Glomerular visceral epithelial cell (primary cell): ENCODE measurements around the gene CLDN6.
A peak's percentile ranks its signal among the peaks of the same experiment; 100 is the strongest.

Experiments
- DNase-seq: peaks from one replicate; pipeline ENCODE4 v3.0.0-alpha.2; 2016; ENCODE audit errors: extremely low spot score

The CLDN6 gene

GRCh38 chr16:3013491-3013951 is 4.5 kb downstream of the CLDN6 start:
- no peak for DNase-seq

GRCh38 chr16:3012828-3013420 is 5.1 kb downstream of the CLDN6 start, which contains the start of gene CLDN9:
Gene CLDN9 (plus strand): TSS chr16:3012923. CDS start chr16:3013363, 440 bp downstream.
- no peak for DNase-seq

GRCh38 chr16:3012246-3012645 is 5.7 kb downstream of the CLDN6 start:
- no peak for DNase-seq

GRCh38 chr16:3010510-3010909 is 7.5 kb downstream of the CLDN6 start:
- DNase-seq = no peak

- DNase-seq = no peak
These were observed 8.2 kb downstream of the CLDN6 start for GRCh38 chr16:3009568-3010390.

GRCh38 chr16:3008690-3009037 is 9.3 kb downstream of the CLDN6 start:
- no peak for DNase-seq

- no peak for DNase-seq
These were observed 9.9 kb downstream of the CLDN6 start for GRCh38 chr16:3007957-3008689.

GRCh38 chr16:3007059-3007956 is 10.7 kb downstream of the CLDN6 start:
- DNase-seq = no peak

GRCh38 chr16:3004781-3005284 is 13.2 kb downstream of the CLDN6 start:
- DNase-seq = peak; percentile 34

GRCh38 chr16:3004319-3004718 is 13.7 kb downstream of the CLDN6 start:
- peak; percentile 36 for DNase-seq

- DNase-seq = peak; percentile 98
These were observed 14.3 kb downstream of the CLDN6 start for GRCh38 chr16:3003582-3004270.

GRCh38 chr16:3001316-3001715 is 16.7 kb downstream of the CLDN6 start:
- no peak for DNase-seq

GRCh38 chr16:3000540-3000939 is 17.4 kb downstream of the CLDN6 start:
- no peak for DNase-seq

- DNase-seq = no peak
These were observed 18.1 kb downstream of the CLDN6 start for GRCh38 chr16:2999929-3000328.

- no peak for DNase-seq
These were observed 21.7 kb downstream of the CLDN6 start for GRCh38 chr16:2996298-2996697.

- no peak for DNase-seq
These were observed 25.5 kb downstream of the CLDN6 start for GRCh38 chr16:2992383-2993081.

GRCh38 chr16:2991566-2992261 is 26.3 kb downstream of the CLDN6 start:
- DNase-seq = no peak

GRCh38 chr16:2990891-2991290 is 27.1 kb downstream of the CLDN6 start:
- no peak for DNase-seq

- DNase-seq = no peak
These were observed 29.3 kb downstream of the CLDN6 start for GRCh38 chr16:2988590-2989099.
